GM18870 (cell line): ENCODE data around the gene MTCL3.

ENCODE experiments used
- ATAC-seq: cut with Tn5 transposase; IDR thresholded peaks from one replicate; pipeline ENCODE4 v1.9.1; 2021; ENCODE audit warnings: moderate library complexity; ENCODE audit not compliant: unreplicated experiment

Gene MTCL3

GRCh38 chr6:127515794-127516661 lies 3.1 kb downstream of the MTCL3 start:
- ATAC-seq = peak; percentile 69

GRCh38 chr6:127515234-127515793 lies 3.8 kb downstream of the MTCL3 start:
- ATAC-seq = peak; percentile 15

GRCh38 chr6:127514773-127515227 lies 4.3 kb downstream of the MTCL3 start:
- ATAC-seq = no peak

GRCh38 chr6:127514179-127514772 lies 4.9 kb downstream of the MTCL3 start:
- ATAC-seq = no peak

DNA sequence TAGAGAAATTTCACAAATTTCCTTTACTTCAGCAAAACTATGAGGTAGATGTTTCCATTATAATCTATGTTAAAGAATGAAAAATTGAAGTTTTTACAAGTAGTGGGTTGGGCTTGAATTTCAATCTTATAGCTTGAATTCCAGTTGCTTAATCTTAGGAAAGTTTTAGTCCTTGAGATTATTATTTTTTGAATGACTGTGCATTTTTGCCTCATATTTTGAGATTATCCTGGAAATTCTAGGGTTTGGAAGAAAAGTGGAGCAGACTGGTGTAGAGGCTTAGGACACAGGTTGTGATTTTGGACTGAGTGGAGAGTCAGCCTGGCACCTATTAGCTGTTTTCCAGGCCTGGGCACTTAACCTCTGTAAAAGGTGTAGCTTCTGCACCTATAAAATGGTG lies 5.7 kb downstream of the MTCL3 start:
- ATAC-seq = no peak

DNA sequence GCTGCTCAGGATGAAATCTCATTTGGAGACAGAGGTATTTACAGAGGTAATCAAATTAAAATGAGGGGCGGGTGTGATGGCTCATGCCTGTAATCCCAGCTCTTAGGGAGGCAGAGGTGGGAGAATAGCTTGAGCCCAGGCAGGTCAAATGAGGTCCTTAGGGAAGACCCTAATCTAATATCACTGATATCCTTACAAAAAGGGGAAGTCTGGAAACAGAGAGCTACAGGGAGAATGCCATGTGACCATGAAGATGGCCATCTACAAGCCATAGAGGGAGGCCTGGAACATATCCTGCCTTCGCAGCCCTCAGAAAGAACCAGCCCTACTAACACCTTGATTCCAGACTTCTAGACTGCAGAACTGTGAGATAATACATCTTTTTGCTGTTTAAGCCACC lies 8.3 kb downstream of the MTCL3 start:
- no peak for ATAC-seq

GRCh38 chr6:127506894-127507293 lies 12.2 kb downstream of the MTCL3 start:
- ATAC-seq = no peak

DNA sequence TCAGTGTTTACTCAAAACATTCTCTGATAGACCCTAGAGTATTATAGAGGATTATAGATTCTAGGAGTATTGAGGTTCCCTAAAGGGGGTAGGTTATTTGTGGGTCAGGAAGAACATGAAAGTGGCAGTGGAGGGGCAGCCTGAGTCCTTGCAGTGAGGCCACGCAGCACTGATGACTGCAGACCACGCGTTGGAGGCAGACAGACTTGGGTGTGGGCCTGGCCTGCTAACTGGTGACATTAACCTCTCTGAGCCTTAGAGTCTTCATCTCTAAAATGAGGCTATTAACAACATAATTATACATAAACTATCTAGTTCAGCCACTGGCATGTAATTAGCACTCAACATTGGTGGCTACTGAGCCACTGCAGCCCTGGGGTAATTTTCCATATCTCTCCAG lies 16.1 kb downstream of the MTCL3 start:
- ATAC-seq = no peak

DNA sequence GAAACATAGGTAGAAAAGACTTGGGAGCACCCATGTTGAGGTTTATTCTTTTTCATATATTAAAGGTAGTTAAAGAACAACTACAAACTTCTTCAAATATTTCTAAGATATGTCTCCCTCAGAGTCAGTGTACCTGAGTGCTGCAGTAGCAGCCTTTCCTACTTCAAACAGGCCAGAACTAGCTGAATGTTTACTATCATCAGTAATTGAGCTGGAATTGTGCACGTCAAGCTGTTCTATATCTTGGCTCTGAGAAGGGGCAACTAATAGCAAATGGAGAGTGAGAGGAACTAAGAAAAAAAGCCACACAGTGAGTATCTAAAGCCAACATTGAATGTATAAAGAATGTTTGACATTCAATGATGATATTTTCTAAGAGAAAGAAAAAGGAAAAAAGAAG lies 21.7 kb downstream of the MTCL3 start:
- no peak for ATAC-seq

GRCh38 chr6:127496471-127496870 lies 22.7 kb downstream of the MTCL3 start:
- no peak for ATAC-seq

DNA sequence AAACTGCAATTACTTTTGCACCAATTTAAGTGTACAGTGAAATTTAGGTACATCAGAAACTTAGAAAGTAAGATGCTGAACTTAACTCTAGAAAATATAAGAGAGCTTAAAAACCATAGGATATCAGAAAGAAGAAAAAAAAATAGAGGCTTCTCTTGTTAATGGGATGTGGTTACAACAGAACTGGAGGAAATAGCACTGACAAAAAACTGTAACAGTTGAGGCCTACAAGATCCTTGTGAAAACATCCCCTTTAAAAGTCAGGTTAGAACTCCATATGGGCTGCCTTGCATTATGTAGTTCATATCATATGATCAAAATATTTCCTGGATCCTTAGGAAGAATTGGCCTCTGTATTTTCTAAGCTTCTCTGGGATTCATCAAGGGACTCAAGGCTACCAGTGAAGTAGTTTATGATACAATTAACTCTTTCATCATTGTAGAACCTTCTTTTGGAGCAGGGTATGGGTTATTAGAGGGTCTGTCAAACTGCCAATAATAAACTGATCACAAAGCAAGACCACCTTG lies 24.8 kb downstream of the MTCL3 start:
- no peak for ATAC-seq

- ATAC-seq = no peak
These were observed 29.9 kb downstream of the MTCL3 start for GRCh38 chr6:127489248-127489647.

- no peak for ATAC-seq
These were observed 32.2 kb downstream of the MTCL3 start for GRCh38 chr6:127486934-127487333.

DNA sequence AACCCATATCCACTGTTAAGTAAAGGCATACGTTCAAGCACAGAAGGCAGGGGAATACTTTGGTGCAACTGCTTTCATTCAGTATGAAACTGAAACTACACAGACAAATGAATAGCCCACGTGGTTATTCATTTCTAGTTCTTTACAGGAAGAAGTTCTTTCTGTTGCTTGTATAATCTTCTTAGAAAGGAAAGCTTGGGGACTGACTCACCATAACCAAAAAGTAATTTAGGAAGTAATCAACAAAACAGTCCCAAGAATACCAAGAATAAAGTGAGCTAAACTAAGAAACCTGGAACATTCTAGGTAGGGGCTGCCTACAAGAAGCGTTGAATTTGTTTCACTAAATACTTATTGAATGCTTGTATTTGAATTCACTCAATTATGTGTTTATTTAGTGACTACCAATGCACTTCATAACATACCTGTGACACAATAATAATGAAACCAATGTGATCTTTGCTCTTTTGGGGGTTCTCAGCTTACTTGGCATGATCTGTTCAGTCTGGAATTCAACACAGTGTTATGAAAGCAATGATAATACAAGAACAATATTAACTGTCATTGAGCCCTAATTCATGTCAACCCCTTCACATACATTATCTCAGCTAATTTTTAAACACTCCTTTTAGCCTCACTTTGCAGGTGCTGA lies 34.8 kb downstream of the MTCL3 start:
- ATAC-seq = peak; percentile 98

- peak; percentile 23 for ATAC-seq
These were observed 35.6 kb downstream of the MTCL3 start for GRCh38 chr6:127483399-127484055.

DNA sequence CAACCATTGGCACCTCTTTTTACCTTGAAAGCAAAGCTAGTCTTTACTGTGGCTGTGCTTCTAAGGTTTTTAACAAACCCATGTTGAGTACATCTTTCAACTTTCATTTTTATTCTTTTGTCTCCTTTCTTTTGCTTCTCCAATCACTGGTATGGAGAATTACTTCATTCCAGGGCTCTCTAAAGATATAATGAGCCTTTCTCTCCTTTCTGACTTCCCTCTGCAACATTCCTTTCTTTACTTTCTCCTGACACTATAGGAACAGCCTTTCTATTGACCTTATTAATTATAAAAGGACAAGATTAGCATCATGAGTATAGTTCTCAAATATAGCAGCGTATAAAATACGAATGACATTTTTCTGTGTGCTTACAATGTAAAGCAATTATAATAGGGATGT lies 36.8 kb downstream of the MTCL3 start:
- no peak for ATAC-seq

DNA sequence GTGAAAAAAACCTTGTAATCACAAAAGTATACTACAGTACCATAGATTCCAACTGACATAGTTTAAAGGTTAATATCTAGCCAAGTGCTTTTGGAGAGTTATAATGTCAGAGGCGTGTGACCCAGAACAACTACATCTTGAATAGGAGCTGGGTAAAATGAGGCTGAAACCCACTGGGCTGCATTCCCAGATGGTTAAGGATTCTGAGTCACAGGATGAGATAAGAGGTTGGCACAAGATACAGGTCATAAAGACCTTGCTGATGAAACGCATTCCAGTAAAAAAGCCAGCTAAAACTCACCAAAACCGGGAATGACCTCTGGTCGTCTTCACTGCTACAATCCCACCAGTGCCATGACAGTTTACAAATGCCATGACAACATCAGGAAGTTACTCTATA lies 37.5 kb downstream of the MTCL3 start:
- ATAC-seq = no peak

- ATAC-seq = no peak
These were observed 38.0 kb downstream of the MTCL3 start for GRCh38 chr6:127481111-127481510.

DNA sequence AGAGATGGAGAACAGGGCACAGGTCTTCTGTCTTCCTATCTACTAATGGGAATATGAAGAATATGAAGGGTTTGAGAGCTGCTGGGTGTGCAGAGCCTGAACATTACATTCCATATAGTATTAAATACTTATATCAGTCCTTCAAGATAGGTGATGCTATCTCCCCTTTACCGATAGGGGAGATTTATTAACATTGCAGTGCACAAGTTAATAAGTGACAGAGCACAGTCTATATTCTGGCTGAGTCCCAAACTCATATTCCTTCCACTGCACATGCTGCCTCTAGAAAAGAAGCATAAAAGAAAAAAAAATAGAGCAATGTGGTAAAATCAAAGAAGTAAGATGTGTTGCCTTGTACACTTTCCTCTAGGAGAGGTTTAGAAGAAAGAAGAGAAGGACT lies 41.5 kb downstream of the MTCL3 start:
- ATAC-seq = no peak

DNA sequence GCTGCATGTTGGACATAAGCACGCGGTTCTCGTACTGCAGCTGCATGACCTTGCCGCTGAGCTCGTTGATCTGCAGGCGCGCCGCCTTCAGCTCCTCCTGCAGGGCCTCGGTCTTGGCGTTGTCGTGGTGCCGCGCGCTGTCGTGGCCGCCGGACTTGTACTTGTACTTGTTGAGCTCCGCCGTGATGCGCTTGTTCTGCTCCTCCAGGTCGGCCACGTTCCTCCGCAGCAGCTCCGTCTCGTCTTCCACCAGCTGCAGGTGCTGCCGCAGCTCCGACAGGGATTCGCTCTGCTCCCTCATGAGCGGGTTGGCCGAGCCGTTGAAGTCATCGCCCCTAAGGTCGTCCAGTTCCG lies 43.3 kb downstream of the MTCL3 start:
- ATAC-seq = no peak
